GM21717 (cell line): Measurements from ENCODE around the gene AOPEP.
A peak's percentile ranks its signal among the peaks of the same experiment; 100 is the strongest.
"Not testable (repeated sequence)": the region's sequence is repeated elsewhere in the genome, so short reads cannot be mapped to it uniquely, and the experiment has no call there.

Experiments
- ATAC-seq: cut with Tn5 transposase; IDR thresholded peaks from one replicate; pipeline ENCODE4 v1.9.1; 2021; ENCODE audit warnings: mild to moderate bottlenecking, moderate library complexity; ENCODE audit not compliant: unreplicated experiment

Gene AOPEP

GRCh38 chr9:94809778-94810177 lies 83.3 kb downstream of the AOPEP start:
- no peak for ATAC-seq

GRCh38 chr9:94811074-94811473 lies 84.6 kb downstream of the AOPEP start:
- no peak for ATAC-seq

- no peak for ATAC-seq
Observed at GRCh38 chr9:94812343-94812742, 85.8 kb downstream of the AOPEP start.

- no peak for ATAC-seq
Observed at GRCh38 chr9:94813379-94813778, 86.9 kb downstream of the AOPEP start.

GRCh38 chr9:94817291-94818177 lies 91.0 kb downstream of the AOPEP start:
- ATAC-seq, result no peak

- ATAC-seq, result no peak
Observed at GRCh38 chr9:94818178-94818541, 91.7 kb downstream of the AOPEP start.

GRCh38 chr9:94819161-94819687 lies 92.7 kb downstream of the AOPEP start:
- ATAC-seq, result no peak

GRCh38 chr9:94821098-94821887 lies 94.8 kb downstream of the AOPEP start:
- ATAC-seq, result peak; percentile 67

GRCh38 chr9:94822273-94822672 lies 95.8 kb downstream of the AOPEP start:
- no peak for ATAC-seq

GRCh38 chr9:94823710-94824109 lies 97.2 kb downstream of the AOPEP start:
- ATAC-seq, result no peak

GRCh38 chr9:94824411-94824810 lies 97.9 kb downstream of the AOPEP start:
- ATAC-seq, result no peak

- ATAC-seq, result no peak
Observed at GRCh38 chr9:94824913-94825610, 98.6 kb downstream of the AOPEP start.

GRCh38 chr9:94825611-94825958 lies 99.1 kb downstream of the AOPEP start:
- ATAC-seq, result no peak

- no peak for ATAC-seq
Observed at GRCh38 chr9:94826044-94826443, 99.5 kb downstream of the AOPEP start.

- ATAC-seq, result no peak
Observed at GRCh38 chr9:94826644-94827410, 100.3 kb downstream of the AOPEP start.

- ATAC-seq, result no peak
Observed at GRCh38 chr9:94827584-94828304, 101.2 kb downstream of the AOPEP start.

- ATAC-seq, result no peak
Observed at GRCh38 chr9:94829380-94830070, 103.0 kb downstream of the AOPEP start.

- ATAC-seq, result not testable (repeated sequence)
Observed at GRCh38 chr9:94830071-94830604, 103.6 kb downstream of the AOPEP start.

- no peak for ATAC-seq
Observed at GRCh38 chr9:94833802-94834201, 107.3 kb downstream of the AOPEP start.
